Frontal cortex (tissue), 4 donors: ENCODE data around the gene CELSR1. TPM values are rescaled to one million over a fixed set of nuclear protein-coding genes. Genes with fewer than 3 reads are reported as not detected.

Experiments used
- DNase-seq, 2 donors: peaks; one replicate each; pipeline ENCODE4 v3.0.0; 2012; ENCODE audit warnings: low spot score in 2 of 2
- FAIRE-seq: peaks from 2 replicates; lab custom pipeline; 2012; peaks lifted over from hg19 to GRCh38; lab: Jason Lieb, UNC
- total RNA-seq: library from RNA; depleted of rRNA; stranded (reverse); fragments of >200 nt; gene quantifications from one replicate; pipeline ENCODE4 v1.2.3, GENCODE V29; 2014
- donor health status: control.
- donor health status: control.
- donor health status: control.

CELSR1 gene
- 2.0 TPM for total RNA-seq

GRCh38 chr22:46537225-46537945 is at the start of gene CELSR1:
Gene CELSR1, minus strand, starts transcription at chr22:46537620. Its CDS starts 450 bp downstream, at chr22:46537170.
- peak in 1 of 2 donors; percentile 61 for DNase-seq
- no peak for FAIRE-seq

- FAIRE-seq, result no peak
These were observed 49.6 kb upstream of the CELSR1 start for GRCh38 chr22:46587061-46587460.

GRCh38 chr22:46586531-46587011 is 49.2 kb upstream of the CELSR1 start:
- DNase-seq (no peak), FAIRE-seq (no peak)

More at GRCh38 chr22:46587061-46587460, 49.6 kb upstream of the CELSR1 start:
- DNase-seq, result no peak

GRCh38 chr22:46586123-46586519 is 48.7 kb upstream of the CELSR1 start:
- DNase-seq, result no peak
- FAIRE-seq, result no peak

- DNase-seq, result no peak
- FAIRE-seq, result no peak
These were observed 48.1 kb upstream of the CELSR1 start for GRCh38 chr22:46585340-46586122.

GRCh38 chr22:46584081-46584921 is 46.9 kb upstream of the CELSR1 start:
- FAIRE-seq, result no peak
- no peak for DNase-seq

GRCh38 chr22:46583571-46583970 is 46.2 kb upstream of the CELSR1 start:
- FAIRE-seq, result no peak
- no peak for DNase-seq

- FAIRE-seq (no peak), DNase-seq (no peak)
These were observed 45.0 kb upstream of the CELSR1 start for GRCh38 chr22:46582281-46582933.

- no peak for DNase-seq
- FAIRE-seq, result no peak
These were observed 44.3 kb upstream of the CELSR1 start for GRCh38 chr22:46581538-46582244.

- FAIRE-seq (no peak), DNase-seq (no peak)
These were observed 43.6 kb upstream of the CELSR1 start for GRCh38 chr22:46580940-46581537.

GRCh38 chr22:46579751-46580449 is 42.5 kb upstream of the CELSR1 start:
- FAIRE-seq (no peak), DNase-seq (no peak)

- FAIRE-seq (no peak), DNase-seq (no peak)
These were observed 41.6 kb upstream of the CELSR1 start for GRCh38 chr22:46578824-46579561.

GRCh38 chr22:46578251-46578823 is 40.9 kb upstream of the CELSR1 start:
- DNase-seq (no peak), FAIRE-seq (no peak)

GRCh38 chr22:46577368-46578249 is 40.2 kb upstream of the CELSR1 start:
- DNase-seq (peak in 1 of 2 donors; percentile 52), FAIRE-seq (no peak)

GRCh38 chr22:46576556-46577367 is 39.3 kb upstream of the CELSR1 start:
- peak; percentile 89 to 90 for DNase-seq
- FAIRE-seq, result no peak
